ENCODE measurements around the gene MINDY2. TPM values are rescaled to one million over a fixed set of nuclear protein-coding genes. Genes with fewer than 3 reads are reported as not detected.

Gene MINDY2
- total and polyA plus RNA-seq, 4 donors = 1.5 to 7.0 (median 5.1) TPM

DNA sequence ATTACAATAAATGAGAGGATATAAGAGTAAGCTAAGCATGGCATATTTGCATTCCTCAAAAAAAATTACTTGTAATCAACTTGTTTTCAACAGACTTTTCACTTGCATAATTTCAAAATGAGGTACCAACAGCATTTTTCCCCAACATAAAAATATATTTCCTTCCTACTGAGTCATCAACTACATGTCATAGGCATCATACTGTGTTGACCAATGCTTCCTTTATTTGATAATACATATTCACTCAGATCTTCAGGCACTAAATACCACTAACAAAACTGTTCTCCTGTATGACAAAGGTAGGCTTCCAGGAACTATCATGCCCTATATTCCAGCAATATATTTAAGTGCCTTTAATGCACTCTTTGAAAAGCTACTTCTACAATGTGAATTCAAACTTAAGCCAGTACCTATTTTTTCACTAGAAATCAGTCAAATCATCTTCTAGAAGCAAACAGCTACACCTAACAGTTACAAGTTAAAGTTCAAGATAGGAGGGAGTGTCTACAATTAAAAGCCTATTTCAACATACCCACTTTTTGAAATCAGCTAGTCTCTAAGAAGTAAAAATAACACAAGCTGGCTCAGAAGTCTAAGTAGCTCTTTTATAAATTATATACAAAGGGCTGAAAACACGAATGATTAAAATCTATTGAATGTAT is 32.9 kb upstream of the MINDY2 start:
- TF ChIP-seq SP1 (IDR thresholded peaks at IDR 0.05) (no peak), FOXA1 (IDR thresholded peaks at IDR 0.05) (no peak), HNF4G (IDR thresholded peaks at IDR 0.05) (no peak), YY1 (IDR thresholded peaks at IDR 0.05) (no peak), JUND (IDR thresholded peaks at IDR 0.05) (no peak), ZBTB33 (IDR thresholded peaks at IDR 0.05) (no peak), EGR1 (IDR thresholded peaks at IDR 0.05; ENCODE audit: low read depth in 2 of 2) (no peak), NR2F2 (IDR thresholded peaks at IDR 0.05) (no peak), FOXA2 (IDR thresholded peaks at IDR 0.05) (no peak), RXRA (IDR thresholded peaks at IDR 0.05) (no peak), TAF1 (conservative IDR thresholded peaks at IDR 0.05) (no peak), GABPA (IDR thresholded peaks at IDR 0.05 in 1 of 2, conservative IDR thresholded peaks at IDR 0.05 in 1 of 2) (no peak), RAD21 (IDR thresholded peaks at IDR 0.05) (no peak), HNF4A (conservative IDR thresholded peaks at IDR 0.05) (no peak)
- TF ChIP-seq, protein P1, sequence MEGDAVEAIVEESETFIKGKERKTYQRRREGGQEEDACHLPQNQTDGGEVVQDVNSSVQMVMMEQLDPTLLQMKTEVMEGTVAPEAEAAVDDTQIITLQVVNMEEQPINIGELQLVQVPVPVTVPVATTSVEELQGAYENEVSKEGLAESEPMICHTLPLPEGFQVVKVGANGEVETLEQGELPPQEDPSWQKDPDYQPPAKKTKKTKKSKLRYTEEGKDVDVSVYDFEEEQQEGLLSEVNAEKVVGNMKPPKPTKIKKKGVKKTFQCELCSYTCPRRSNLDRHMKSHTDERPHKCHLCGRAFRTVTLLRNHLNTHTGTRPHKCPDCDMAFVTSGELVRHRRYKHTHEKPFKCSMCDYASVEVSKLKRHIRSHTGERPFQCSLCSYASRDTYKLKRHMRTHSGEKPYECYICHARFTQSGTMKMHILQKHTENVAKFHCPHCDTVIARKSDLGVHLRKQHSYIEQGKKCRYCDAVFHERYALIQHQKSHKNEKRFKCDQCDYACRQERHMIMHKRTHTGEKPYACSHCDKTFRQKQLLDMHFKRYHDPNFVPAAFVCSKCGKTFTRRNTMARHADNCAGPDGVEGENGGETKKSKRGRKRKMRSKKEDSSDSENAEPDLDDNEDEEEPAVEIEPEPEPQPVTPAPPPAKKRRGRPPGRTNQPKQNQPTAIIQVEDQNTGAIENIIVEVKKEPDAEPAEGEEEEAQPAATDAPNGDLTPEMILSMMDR (IDR thresholded peaks at IDR 0.05; ENCODE audit: low read depth, low read length, missing input control) = no peak
- TF ChIP-seq, protein P2, sequence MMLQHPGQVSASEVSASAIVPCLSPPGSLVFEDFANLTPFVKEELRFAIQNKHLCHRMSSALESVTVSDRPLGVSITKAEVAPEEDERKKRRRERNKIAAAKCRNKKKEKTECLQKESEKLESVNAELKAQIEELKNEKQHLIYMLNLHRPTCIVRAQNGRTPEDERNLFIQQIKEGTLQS (IDR thresholded peaks at IDR 0.05) = no peak
- TF ChIP-seq, protein P3, sequence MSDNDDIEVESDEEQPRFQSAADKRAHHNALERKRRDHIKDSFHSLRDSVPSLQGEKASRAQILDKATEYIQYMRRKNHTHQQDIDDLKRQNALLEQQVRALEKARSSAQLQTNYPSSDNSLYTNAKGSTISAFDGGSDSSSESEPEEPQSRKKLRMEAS (IDR thresholded peaks at IDR 0.05) = no peak
- TF ChIP-seq, protein P4, sequence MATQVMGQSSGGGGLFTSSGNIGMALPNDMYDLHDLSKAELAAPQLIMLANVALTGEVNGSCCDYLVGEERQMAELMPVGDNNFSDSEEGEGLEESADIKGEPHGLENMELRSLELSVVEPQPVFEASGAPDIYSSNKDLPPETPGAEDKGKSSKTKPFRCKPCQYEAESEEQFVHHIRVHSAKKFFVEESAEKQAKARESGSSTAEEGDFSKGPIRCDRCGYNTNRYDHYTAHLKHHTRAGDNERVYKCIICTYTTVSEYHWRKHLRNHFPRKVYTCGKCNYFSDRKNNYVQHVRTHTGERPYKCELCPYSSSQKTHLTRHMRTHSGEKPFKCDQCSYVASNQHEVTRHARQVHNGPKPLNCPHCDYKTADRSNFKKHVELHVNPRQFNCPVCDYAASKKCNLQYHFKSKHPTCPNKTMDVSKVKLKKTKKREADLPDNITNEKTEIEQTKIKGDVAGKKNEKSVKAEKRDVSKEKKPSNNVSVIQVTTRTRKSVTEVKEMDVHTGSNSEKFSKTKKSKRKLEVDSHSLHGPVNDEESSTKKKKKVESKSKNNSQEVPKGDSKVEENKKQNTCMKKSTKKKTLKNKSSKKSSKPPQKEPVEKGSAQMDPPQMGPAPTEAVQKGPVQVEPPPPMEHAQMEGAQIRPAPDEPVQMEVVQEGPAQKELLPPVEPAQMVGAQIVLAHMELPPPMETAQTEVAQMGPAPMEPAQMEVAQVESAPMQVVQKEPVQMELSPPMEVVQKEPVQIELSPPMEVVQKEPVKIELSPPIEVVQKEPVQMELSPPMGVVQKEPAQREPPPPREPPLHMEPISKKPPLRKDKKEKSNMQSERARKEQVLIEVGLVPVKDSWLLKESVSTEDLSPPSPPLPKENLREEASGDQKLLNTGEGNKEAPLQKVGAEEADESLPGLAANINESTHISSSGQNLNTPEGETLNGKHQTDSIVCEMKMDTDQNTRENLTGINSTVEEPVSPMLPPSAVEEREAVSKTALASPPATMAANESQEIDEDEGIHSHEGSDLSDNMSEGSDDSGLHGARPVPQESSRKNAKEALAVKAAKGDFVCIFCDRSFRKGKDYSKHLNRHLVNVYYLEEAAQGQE (IDR thresholded peaks at IDR 0.05) = no peak
- H3K27ac ChIP-seq (ENCODE audit: low read depth in 1 of 2, low read length in 2 of 2) = no peak overlapping the region
- no peak for DNase-seq (ENCODE audit: low spot score)
- H3K9me3 ChIP-seq (ENCODE audit: control insufficient read depth in 4 of 4, low read length in 3 of 4) = no peaks in the 10 kb centered on the region
- no peak overlapping the region for H3K4me3 ChIP-seq (ENCODE audit: low read depth in 1 of 3, low read length in 3 of 3)
- H3K4me1 ChIP-seq (ENCODE audit: control insufficient read depth in 4 of 4, insufficient read depth in 4 of 4, low read length in 3 of 4) = peaks cover 7 to 29% (median 13%) of the 10 kb centered on the region in 4 donors
- no peaks in the 10 kb centered on the region for H3K36me3 ChIP-seq (ENCODE audit: control insufficient read depth in 4 of 4, insufficient read depth in 3 of 4, low read depth in 1 of 4, low read length in 3 of 4)
- 61% methylated on average over 1 of the region's 1 CpG for WGBS
- H3K9ac ChIP-seq (ENCODE audit: low read depth in 1 of 2, low read length in 2 of 2) = no peak overlapping the region
- H3K27me3 ChIP-seq (ENCODE audit: control insufficient read depth in 4 of 4, insufficient read depth in 4 of 4, low read length in 3 of 4) = no peaks in the 10 kb centered on the region

Measured in liver (tissue), 9 donors.